Stimulated activated CD8-positive, alpha-beta memory T cell treated with anti-CD3 and anti-CD28 coated beads, Interleukin-15, amount 100 ng/mL, for 48 hours (primary cell): ENCODE measurements around the gene ADSL.
"Not testable (repeated sequence)": the region's sequence is repeated elsewhere in the genome, so short reads cannot be mapped to it uniquely, and the experiment has no call there.

Experiments
- DNase-seq, 2 donors: peaks; one replicate each; pipeline ENCODE4 v3.0.0-alpha.2; 2020; ENCODE audit warnings: low read depth in 2 of 2

Gene ADSL

DNA sequence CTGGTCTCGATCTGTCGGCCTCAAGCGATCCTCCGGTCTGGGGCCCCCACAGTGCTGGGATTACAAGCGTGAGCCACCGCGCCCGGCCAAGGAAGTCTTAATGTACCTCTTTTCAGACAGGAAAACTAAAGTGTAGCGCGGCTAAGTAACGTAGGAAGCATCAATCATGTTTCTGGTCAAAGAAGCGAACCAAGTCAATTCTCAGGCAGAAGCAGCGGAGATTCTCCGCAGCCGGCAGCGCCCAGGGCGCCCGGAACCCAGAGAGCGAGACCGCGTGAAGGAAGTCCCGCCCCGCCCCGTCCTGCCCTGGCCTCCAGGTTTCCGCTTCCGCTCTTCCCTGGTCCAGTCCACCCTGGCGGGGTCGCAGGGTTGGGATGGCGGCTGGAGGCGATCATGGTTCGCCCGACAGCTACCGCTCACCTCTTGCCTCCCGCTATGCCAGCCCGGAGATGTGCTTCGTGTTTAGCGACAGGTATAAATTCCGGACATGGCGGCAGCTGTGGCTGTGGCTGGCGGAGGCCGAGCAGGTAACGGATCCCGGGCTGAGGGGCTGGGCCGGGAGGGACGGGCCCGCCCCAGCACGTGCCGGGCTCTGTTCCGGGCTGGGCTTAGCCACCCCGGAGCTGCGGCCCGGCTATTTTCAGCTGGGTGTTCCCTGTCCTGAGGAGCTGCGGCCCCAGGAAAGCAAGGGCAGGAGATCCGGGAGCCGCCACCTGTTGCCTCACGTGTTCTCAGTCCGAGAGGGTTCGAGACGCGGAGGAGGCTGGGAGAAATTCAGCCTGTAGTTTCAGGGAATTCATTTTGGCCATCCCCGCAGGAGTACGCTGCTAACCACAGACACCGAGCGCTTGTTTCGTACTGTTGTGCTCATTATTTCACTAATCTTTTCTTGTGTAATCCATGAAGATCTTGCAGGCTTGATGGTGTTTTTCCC, at the start of gene ADSL:
Gene ADSL, plus strand, starts transcription at position 316 of the 934 bp plus-strand sequence. Its CDS starts 59 bp downstream, at position 375.
- DNase-seq = peak; percentile 78 to 81

DNA sequence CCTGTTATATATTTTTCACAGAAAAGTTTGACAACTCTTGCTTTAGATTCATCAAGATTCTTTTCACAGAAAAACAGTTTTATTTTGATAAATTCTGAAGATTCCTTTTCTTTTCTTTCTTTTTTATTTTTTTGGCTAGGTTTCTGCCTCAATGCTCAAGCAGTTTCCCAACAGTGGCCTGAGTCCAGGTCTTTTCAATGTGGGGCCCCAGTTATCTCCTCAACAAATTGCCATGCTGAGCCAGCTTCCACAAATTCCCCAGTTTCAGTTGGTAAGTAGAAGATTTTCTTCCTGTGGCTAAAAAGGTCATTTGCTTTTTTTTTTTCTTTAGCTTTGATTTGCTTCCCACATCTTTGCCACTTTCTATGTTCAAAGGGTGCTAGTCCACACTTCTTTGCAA, 46.0 kb upstream of the ADSL start:
- no peak for DNase-seq

DNA sequence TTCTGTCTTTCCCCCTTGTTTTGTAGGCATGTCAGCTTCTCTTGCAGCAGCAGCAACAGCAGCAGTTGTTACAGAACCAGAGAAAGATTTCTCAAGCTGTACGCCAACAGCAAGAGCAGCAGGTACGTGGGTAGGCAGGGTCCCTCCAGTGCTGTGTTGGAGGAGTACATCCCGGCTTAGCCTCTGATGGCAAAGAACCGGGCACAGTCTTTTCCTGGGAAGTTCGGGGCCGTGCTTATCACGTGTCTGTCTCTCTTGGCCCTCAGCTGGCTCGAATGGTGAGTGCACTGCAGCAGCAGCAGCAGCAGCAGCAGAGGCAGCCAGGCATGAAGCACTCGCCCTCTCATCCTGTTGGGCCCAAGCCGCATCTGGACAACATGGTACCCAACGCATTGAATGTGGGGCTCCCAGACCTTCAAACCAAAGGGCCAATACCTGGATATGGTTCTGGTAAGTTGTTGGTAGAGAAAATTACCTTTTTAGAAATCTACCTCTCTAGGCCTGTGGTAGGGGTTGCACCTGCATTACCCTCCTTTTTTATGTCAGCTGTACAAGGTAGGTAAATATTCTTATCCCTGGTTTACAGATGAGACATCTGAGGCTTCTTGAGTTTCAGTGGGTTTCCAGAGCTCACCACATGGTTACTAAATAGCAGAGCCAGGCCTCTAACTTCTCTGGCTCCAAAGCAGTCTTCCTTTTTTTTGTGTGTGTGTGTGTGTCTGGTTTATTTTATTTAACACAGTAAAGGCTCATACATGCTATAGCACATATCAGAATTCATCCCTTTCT, 45.2 kb upstream of the ADSL start:
- no peak for DNase-seq

- DNase-seq = no peak
These were observed 44.2 kb upstream of the ADSL start for GRCh38 chr22:40302149-40302548.

- DNase-seq = no peak
These were observed 40.7 kb upstream of the ADSL start for GRCh38 chr22:40305625-40306024.

DNA sequence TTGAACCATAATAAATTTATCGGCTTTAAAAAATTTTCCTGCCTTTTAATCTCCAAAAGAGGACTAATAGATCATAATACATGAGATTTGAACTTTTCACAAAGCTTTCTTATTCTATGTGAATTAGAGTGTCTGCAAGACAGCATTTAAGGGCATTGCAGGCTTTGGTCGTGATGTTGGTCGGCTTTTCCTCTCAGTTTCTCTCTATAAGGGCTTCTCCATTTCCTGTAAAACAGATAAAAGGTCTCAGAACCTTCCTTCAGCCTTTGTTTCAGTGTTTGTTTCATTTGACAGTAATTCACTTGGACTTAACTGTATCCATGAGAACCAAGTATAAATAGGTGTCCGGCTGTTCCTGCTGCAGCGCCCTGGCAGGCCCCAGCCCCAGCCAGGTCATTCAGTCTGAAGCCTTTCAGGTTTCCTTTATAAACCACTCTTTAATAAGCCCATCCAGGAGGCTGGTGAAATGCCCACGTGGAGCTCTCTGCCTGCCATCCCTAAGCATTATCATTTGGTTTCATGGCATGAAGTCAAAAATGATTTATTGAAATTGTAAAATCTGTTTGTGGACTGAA, 37.2 kb upstream of the ADSL start:
- no peak for DNase-seq

GRCh38 chr22:40309631-40310030, 36.7 kb upstream of the ADSL start:
- DNase-seq = no peak

- no peak for DNase-seq
These were observed 36.1 kb upstream of the ADSL start for GRCh38 chr22:40310081-40310767.

DNA sequence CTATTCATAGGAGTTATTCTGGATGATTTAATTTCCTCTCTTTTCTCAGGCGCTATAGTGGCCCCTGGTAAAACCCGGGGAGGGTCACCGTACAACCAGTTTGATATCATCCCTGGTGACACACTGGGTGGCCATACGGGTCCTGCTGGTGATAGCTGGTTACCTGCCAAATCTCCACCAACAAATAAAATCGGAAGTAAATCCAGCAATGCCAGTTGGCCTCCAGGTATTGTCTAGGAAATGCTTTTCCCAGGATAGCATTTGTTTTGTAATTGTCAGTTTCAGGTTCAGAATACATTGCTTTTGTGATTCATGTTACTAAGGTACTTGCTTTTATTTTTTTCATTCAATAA, 35.6 kb upstream of the ADSL start:
- no peak for DNase-seq

DNA sequence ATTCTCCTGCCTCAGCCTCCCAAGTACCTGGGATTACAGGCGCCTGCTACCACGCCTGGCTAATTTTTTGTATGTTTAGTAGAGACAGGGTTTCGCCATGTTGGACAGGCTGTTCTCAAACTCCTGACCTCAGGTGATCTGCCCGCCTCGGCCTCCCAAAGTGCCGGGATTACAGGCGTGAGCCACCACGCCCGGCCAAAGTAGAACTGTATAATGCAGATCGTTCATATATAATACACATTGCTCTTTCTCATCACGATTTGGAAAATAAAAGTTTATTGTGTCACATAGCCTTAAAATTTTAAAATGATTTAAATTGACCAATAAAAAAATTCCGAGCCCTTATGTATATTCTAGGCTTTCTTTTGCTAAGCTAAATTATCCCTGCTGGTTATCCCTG, 34.7 kb upstream of the ADSL start:
- not testable (repeated sequence) for DNase-seq

- DNase-seq = no peak
These were observed 34.2 kb upstream of the ADSL start for GRCh38 chr22:40312050-40312449.

GRCh38 chr22:40313007-40313406, 33.3 kb upstream of the ADSL start:
- no peak for DNase-seq

- no peak for DNase-seq
These were observed 32.3 kb upstream of the ADSL start for GRCh38 chr22:40314041-40314440.

GRCh38 chr22:40320687-40321086, 25.6 kb upstream of the ADSL start:
- DNase-seq = no peak

DNA sequence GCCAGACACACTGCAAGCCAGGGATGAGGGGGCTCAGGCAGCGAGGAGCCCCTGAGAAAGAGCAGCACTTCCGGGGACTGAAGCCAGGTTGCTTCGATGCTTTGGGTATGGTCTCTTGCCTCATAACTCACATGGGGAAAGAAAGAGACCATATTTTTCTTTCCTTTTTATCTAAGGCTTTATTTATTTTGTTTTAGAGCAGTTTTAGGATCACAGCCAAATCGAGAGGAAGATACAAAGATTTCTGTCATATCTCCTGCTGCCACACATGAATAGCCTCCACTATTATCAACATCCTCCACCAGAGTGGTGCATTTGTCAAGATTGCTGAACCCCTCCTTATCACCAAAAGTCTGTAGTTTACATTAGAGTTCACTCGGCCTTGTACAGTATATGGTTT, 24.3 kb upstream of the ADSL start:
- no peak for DNase-seq

DNA sequence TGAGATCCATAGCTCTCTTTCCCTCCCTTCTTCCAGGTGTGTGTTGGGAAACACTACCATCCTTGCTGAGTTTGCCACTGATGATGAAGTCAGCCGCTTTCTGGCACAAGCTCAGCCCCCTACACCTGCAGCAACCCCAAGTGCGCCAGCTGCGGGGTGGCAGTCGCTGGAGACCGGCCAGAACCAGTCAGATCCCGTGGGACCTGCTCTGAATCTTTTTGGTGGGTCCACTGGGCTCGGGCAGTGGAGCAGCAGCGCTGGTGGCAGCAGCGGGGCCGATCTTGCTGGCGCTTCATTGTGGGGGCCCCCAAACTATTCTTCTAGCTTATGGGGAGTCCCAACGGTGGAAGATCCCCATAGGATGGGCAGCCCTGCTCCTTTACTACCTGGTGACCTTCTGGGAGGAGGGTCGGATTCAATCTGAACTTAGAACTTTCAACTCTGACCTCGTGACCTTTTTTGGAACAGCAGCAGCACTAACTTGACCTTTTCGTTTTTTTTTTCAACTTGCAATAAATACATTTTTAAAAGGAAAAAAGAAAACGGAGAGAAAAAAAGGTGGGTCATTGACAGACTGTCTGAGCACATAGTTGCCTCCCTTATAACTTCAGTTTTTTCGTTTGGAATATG, 23.4 kb upstream of the ADSL start:
- no peak for DNase-seq

DNA sequence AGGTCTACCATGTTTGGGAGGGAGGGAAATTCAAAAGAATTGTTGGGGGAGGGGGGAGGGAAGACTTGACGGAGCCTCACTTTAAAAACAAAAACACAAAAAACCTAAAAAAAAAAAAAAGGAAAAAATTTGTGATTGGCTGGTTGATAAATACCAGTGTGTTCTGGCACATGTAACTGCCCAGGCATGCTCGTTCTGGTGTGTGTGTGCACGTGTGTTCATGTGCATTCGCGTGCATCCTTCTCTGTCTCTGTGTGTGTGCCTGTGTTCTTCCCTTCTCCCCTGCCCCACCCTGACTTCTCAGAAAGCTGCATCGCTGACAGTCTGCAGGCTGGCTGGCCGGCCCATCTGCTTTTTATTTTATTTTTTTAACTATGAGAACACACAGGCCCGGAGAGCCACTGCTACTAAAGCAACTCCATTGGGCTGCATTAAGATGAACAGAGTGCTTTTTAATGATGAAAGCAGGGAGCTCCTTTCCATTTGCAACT, 22.6 kb upstream of the ADSL start:
- no peak for DNase-seq

DNA sequence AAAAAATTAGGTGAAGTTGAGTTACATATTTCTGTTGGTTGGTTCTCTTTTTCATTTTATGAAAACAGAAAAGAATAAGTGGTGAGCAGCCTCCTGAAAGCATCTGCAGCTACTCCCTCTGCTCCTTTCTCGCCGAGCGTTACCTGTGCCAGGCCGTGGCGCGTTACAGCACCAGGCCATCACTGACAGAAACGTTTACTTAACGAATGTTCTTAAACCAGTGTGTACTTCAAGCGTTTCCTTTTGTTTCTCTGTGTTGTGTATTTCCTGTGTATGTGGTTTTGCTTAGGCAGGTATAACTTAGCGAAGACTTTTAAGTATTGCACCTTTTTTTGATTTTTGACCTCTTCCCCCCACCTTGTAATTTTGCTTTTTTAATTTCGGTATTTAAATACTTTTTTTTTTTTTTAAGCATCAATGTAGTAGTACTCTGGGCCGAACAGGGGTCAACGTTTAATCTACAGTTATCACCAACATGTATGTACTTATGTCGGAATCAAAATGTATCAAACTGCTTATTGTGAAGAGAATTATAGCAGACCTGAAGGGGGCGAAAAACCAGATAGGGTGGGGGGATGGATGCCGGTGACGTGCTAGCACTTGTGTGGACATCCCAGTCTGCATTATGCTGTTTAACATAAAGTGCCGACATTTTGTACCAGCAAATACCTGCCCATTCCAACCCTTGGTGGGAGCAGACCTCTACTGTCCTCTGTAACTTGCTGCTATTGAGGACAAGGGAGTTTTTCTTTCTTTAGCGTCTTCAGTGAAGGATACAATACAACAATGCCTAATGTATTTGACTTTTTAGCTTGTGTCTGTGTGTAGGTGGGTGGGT, 21.6 kb upstream of the ADSL start:
- no peak for DNase-seq

GRCh38 chr22:40325315-40325714, 21.0 kb upstream of the ADSL start:
- peak; percentile 64 to 74 for DNase-seq
